Upper lobe of left lung (tissue), 6 donors: ENCODE results near the gene RBM19. TPM values are rescaled to one million over a fixed set of nuclear protein-coding genes. Genes with fewer than 3 reads are reported as not detected.

Experiments used
- ATAC-seq, 2 donors: fragments of 200-7000 bp; cut with Tn5 transposase; one replicate each; pipeline ENCODE4 v1.9.1; 2022; ENCODE audit warnings: mild to moderate bottlenecking in 2 of 2, moderate library complexity in 2 of 2; ENCODE audit not compliant: low FRiP score in 2 of 2
- DNase-seq, 2 donors: peaks; one replicate each; pipeline ENCODE4 v3.0.0-alpha.2; 2019 to 2020
- H3K27ac ChIP-seq, 4 donors: fragments of 200-600 bp; sonication (generic); one replicate each; pipeline ENCODE4 v1.5.1; 2016 to 2019
- H3K27me3 ChIP-seq, 4 donors: fragments of 200-600 bp; sonication (generic); one replicate each; pipeline ENCODE4 v1.5.1; 2017 to 2019
- H3K36me3 ChIP-seq, 4 donors: fragments of 200-600 bp; sonication (generic); one replicate each; pipeline ENCODE4 v1.5.1; 2016 to 2019
- H3K4me1 ChIP-seq, 4 donors: fragments of 200-600 bp; sonication (generic); one replicate each; pipeline ENCODE4 v1.5.1; 2018 to 2019
- H3K4me3 ChIP-seq, 4 donors: fragments of 200-600 bp; sonication (generic); one replicate each; pipeline ENCODE4 v1.5.1; 2017 to 2019; ENCODE audit warnings: mild to moderate bottlenecking in 2 of 4, moderate library complexity in 1 of 4
- H3K9me3 ChIP-seq, 4 donors: fragments of 200-600 bp; sonication (generic); one replicate each; pipeline ENCODE4 v1.5.1; 2018 to 2019
- EP300 ChIP-seq, 4 donors: sonication (generic); formaldehyde crosslinking; IDR thresholded peaks; one replicate each; pipeline ENCODE4 v1.5.1; 2017; ENCODE audit warnings: antibody characterized with exemption in 4 of 4, control low read depth in 2 of 4
- POLR2A ChIP-seq, 4 donors: fragments of 450-650 bp; IDR thresholded peaks; one replicate each; pipeline ENCODE4 v1.5.1; 2016 to 2017; ENCODE audit warnings: antibody characterized with exemption in 4 of 4, mild to moderate bottlenecking in 2 of 4
- POLR2AphosphoS5 ChIP-seq, 2 donors: sonication (generic); formaldehyde crosslinking; IDR thresholded peaks; one replicate each; pipeline ENCODE4 v1.5.1; 2017; ENCODE audit warnings: antibody characterized with exemption in 2 of 2
- WGBS, 2 donors: methylation state at CpG; one replicate each; pipeline ENCODE4 v1.1.5; 2017 to 2018; 5-methylcytosine and 5-hydroxymethylcytosine counted together
- total RNA-seq, 6 donors: library from RNA; depleted of rRNA in 4 of 6; stranded (reverse); fragments of >200 nt in 4 of 6; gene quantifications; one replicate each; pipeline versions ENCODE4 v1.1.0 to v1.2.1, GENCODE V29; 2016 to 2021
- TF ChIP-seq, protein P1 (sequence below), 6 experiments: fragments of 450-650 bp in 4 of 6; fragments of 200-600 bp in 2 of 6; sonication (generic) in 2 of 6; IDR thresholded peaks; one replicate each; pipeline ENCODE4 v1.5.1; 2016 to 2019; ENCODE audit warnings: antibody characterized with exemption in 6 of 6
- donor health status: DM: no; HTN: no; CAD: no; lungs with moderate emphysema.
- donor health status: DM: no; HTN: yes; CAD: no; lungs with severe emphysema.

The RBM19 gene
- total RNA-seq, 6 donors from 2014 or later: 25.5 to 131 (median 39.9) TPM

DNA sequence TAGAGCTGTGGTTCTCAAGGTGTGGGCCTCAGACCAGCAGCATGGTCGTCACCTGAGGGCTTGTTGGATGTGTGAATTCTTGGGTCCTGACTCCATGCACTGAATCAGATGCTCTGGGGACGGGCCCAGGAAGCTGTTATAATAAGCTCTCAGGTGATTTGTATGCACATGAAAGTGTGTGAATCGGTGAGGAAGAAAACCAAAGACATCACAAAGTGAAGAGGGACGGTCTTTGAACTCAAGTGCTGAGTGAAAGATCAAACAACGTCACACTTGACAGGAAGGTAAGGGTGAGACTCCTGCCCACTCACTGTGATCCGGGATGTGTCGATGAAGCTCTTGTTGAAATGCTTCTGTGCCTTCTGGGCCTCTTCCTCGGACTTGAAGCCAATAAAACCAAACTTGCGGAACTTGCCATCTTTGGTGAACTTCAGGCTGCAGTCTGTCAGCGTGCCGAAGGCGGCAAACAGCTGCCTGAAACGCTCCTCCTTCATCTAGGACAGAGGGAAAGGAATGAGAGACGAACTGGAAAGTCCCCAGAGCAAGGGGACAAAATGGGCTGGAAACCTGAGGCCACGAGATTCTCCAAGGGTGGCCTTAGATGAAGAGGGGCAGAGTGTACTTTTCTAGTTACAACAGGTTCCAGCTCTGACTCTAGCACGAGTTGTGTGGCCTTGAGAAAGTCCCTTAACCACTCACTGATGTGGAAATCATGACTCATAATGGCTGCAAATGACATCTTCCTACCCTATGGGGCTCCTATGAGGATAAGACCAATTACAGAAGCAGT lies 4.0 kb downstream of the RBM19 start:
- DNase-seq (no peak), ATAC-seq (no peak)
- Histone ChIP-seq H3K9me3 (no peaks in the 10 kb centered on the region), H3K27ac (no peak overlapping the region), H3K4me1 (peaks cover 10 to 21% (median 14%) of the 10 kb centered on the region in 4 donors), H3K36me3 (peaks cover 18 to 54% (median 52%) of the 10 kb centered on the region in 4 donors), H3K27me3 (no peaks in the 10 kb centered on the region), H3K4me3 (no peak overlapping the region)
- WGBS, 2 donors: 79 to 82% methylated on average over 16 of the region's 16 CpGs
- TF ChIP-seq POLR2A (IDR thresholded peaks at IDR 0.05) (no peak), POLR2AphosphoS5 (IDR thresholded peaks at IDR 0.05) (no peak), EP300 (IDR thresholded peaks at IDR 0.05) (no peak)
- TF ChIP-seq, protein P1, sequence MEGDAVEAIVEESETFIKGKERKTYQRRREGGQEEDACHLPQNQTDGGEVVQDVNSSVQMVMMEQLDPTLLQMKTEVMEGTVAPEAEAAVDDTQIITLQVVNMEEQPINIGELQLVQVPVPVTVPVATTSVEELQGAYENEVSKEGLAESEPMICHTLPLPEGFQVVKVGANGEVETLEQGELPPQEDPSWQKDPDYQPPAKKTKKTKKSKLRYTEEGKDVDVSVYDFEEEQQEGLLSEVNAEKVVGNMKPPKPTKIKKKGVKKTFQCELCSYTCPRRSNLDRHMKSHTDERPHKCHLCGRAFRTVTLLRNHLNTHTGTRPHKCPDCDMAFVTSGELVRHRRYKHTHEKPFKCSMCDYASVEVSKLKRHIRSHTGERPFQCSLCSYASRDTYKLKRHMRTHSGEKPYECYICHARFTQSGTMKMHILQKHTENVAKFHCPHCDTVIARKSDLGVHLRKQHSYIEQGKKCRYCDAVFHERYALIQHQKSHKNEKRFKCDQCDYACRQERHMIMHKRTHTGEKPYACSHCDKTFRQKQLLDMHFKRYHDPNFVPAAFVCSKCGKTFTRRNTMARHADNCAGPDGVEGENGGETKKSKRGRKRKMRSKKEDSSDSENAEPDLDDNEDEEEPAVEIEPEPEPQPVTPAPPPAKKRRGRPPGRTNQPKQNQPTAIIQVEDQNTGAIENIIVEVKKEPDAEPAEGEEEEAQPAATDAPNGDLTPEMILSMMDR (IDR thresholded peaks at IDR 0.05): no peak

DNA sequence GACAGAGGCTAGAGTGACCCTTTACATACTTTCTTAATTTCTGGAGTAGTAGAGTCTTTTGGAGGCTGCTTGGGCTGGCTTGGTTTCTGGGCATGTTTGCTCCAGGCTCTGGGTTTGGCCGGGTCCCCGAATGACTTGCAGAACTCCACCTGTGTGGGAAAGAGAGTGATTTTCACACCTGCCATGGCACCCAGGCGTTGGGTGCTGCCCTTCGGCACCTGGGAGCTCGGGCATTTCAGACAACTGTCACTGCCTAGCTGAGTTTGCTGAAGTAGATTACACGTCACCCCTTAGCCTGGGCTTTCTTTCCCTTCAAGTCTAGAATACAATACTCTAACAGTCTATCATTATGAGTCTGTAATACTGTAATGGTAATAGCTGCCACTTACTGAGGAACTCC lies 6.1 kb downstream of the RBM19 start:
- H3K36me3 ChIP-seq: peaks cover 29 to 75% (median 73%) of the 10 kb centered on the region in 4 donors
- H3K27me3 ChIP-seq: no peaks in the 10 kb centered on the region
- ATAC-seq (no peak), DNase-seq (no peak)
- H3K4me1 ChIP-seq: peaks cover 0 to 6% (median 2%) of the 10 kb centered on the region in 4 donors
- H3K27ac ChIP-seq: no peak overlapping the region
- TF ChIP-seq POLR2A (IDR thresholded peaks at IDR 0.05) (no peak), EP300 (IDR thresholded peaks at IDR 0.05) (no peak), POLR2AphosphoS5 (IDR thresholded peaks at IDR 0.05) (no peak)
- TF ChIP-seq, protein P1 (IDR thresholded peaks at IDR 0.05): no peak
- no peaks in the 10 kb centered on the region for H3K9me3 ChIP-seq
- no peak overlapping the region for H3K4me3 ChIP-seq
- 95 to 96% methylated on average over 6 of the region's 6 CpGs for WGBS, 2 donors

- Histone ChIP-seq H3K27ac (no peak overlapping the region), H3K9me3 (no peaks in the 10 kb centered on the region), H3K36me3 (peaks cover 35 to 84% (median 82%) of the 10 kb centered on the region in 4 donors), H3K4me1 (no peaks in the 10 kb centered on the region), H3K4me3 (no peak overlapping the region), H3K27me3 (no peaks in the 10 kb centered on the region)
- 90 to 98% methylated on average over 6 to 14 of the region's 14 CpGs for WGBS, 2 donors
- TF ChIP-seq, protein P1 (IDR thresholded peaks at IDR 0.05): no peak
- TF ChIP-seq POLR2A (IDR thresholded peaks at IDR 0.05) (no peak), EP300 (IDR thresholded peaks at IDR 0.05) (no peak), POLR2AphosphoS5 (IDR thresholded peaks at IDR 0.05) (no peak)
- DNase-seq (no peak), ATAC-seq (no peak)
Measured at GRCh38 chr12:113959096-113959495, 7.0 kb downstream of the RBM19 start.

- ATAC-seq (no peak), DNase-seq (no peak)
- H3K27ac ChIP-seq: no peak overlapping the region
- H3K36me3 ChIP-seq: peaks cover 35 to 93% (median 91%) of the 10 kb centered on the region in 4 donors
- no peaks in the 10 kb centered on the region for H3K9me3 ChIP-seq
- TF ChIP-seq, protein P1 (IDR thresholded peaks at IDR 0.05): no peak
- TF ChIP-seq POLR2A (IDR thresholded peaks at IDR 0.05) (no peak), POLR2AphosphoS5 (IDR thresholded peaks at IDR 0.05) (no peak), EP300 (IDR thresholded peaks at IDR 0.05) (no peak)
- H3K27me3 ChIP-seq: no peaks in the 10 kb centered on the region
- H3K4me3 ChIP-seq: no peak overlapping the region
- no peaks in the 10 kb centered on the region for H3K4me1 ChIP-seq
- 91 to 96% methylated on average over 5 of the region's 5 CpGs for WGBS, 2 donors
Measured at GRCh38 chr12:113958108-113958507, 8.0 kb downstream of the RBM19 start.
